ENCODE results near the gene CMTM3.

DNA sequence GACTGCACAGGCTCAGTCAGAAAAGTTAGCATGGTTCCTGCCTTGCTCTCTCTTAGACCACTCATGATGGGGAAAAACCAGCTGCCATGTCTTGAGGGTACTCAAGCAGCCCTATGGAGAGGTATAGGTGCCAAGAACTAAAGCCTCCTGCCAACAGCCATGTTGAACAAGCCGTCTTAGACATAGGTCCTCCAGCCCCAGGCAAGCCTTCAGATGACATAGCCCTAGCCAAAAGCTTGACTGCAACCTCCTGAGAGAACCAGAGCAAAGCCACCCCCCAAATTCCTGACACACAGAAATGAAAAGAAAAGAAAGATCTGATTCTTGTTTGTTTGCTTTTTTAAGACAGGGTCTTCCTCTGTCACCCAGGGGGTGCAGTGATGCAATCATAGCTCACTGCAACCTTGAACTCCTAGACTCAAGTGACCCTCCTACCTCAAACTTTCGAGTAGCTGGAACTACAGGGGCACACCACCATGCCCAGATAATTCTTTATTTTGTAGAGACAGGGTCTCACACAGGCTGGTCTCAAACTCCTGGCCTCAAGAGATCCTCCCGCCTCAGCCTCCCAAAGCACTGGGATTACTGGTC lies 36.3 kb downstream of the CMTM3 start:
- TF ChIP-seq NFIC (IDR thresholded peaks at IDR 0.05; ENCODE audit: borderline replicate concordance) (no peak), REST (IDR thresholded peaks at IDR 0.05; ENCODE audit: low read depth, low read length) (no peak)

Measured in SK-N-SH (cell line).